NCI-H524 (cell line): ENCODE data around the gene KLHDC1.
"Not testable (repeated sequence)": the region's sequence is repeated elsewhere in the genome, so short reads cannot be mapped to it uniquely, and the experiment has no call there.

ENCODE experiments used
- DNase-seq, 2 experiments: peaks; one replicate each; lab custom pipeline; 2025; lab: John Stamatoyannopoulos, UW

KLHDC1 gene

GRCh38 chr14:49727171-49727570 lies 34.3 kb downstream of the KLHDC1 start:
- no peak for DNase-seq

GRCh38 chr14:49732896-49733295 lies 40.0 kb downstream of the KLHDC1 start:
- no peak for DNase-seq

GRCh38 chr14:49733836-49734235 lies 40.9 kb downstream of the KLHDC1 start:
- DNase-seq = no peak

GRCh38 chr14:49735669-49736068 lies 42.7 kb downstream of the KLHDC1 start:
- not testable (repeated sequence) for DNase-seq

GRCh38 chr14:49745191-49745590 lies 52.3 kb downstream of the KLHDC1 start:
- DNase-seq = peak in 1 of 2 experiments; percentile 26

- DNase-seq = not testable (repeated sequence)
Measured at GRCh38 chr14:49746476-49746875, 53.6 kb downstream of the KLHDC1 start.

- no peak for DNase-seq
Measured at GRCh38 chr14:49754570-49755097, 61.7 kb downstream of the KLHDC1 start.

- DNase-seq = no peak
Measured at GRCh38 chr14:49755378-49755777, 62.5 kb downstream of the KLHDC1 start.

- DNase-seq = no peak
Measured at GRCh38 chr14:49761839-49762551, 69.1 kb downstream of the KLHDC1 start.

- peak; percentile 45 to 74 for DNase-seq
Measured at GRCh38 chr14:49766839-49767238, 73.9 kb downstream of the KLHDC1 start.

- DNase-seq = no peak
Measured at GRCh38 chr14:49767270-49767570, 74.3 kb downstream of the KLHDC1 start.

GRCh38 chr14:49767571-49768300 lies 74.8 kb downstream of the KLHDC1 start, which contains the start of gene KLHDC2:
TSS of gene KLHDC2 (plus strand) at chr14:49768153. CDS start at chr14:49768469, 316 bp downstream.
- peak; percentile 84 to 89 for DNase-seq

- peak; percentile 56 to 64 for DNase-seq
Measured at GRCh38 chr14:49768301-49769121, 75.6 kb downstream of the KLHDC1 start.

- DNase-seq = no peak
Measured at GRCh38 chr14:49769171-49769570, 76.3 kb downstream of the KLHDC1 start.

GRCh38 chr14:49769581-49770211 lies 76.8 kb downstream of the KLHDC1 start:
- DNase-seq = peak; percentile 51 to 56

- DNase-seq = peak; percentile 20 to 50
Measured at GRCh38 chr14:49770212-49770817, 77.4 kb downstream of the KLHDC1 start.

- not testable (repeated sequence) for DNase-seq
Measured at GRCh38 chr14:49771691-49772090, 78.8 kb downstream of the KLHDC1 start.

- no peak for DNase-seq
Measured at GRCh38 chr14:49774106-49774505, 81.2 kb downstream of the KLHDC1 start.

- DNase-seq = no peak
Measured at GRCh38 chr14:49778421-49778820, 85.5 kb downstream of the KLHDC1 start.

GRCh38 chr14:49781040-49781439 lies 88.1 kb downstream of the KLHDC1 start:
- not testable (repeated sequence) for DNase-seq

GRCh38 chr14:49783394-49784014 lies 90.6 kb downstream of the KLHDC1 start:
- no peak for DNase-seq
